Natural killer cell (primary cell): Measurements from ENCODE around the gene RFX2. TPM values are rescaled to one million over a fixed set of nuclear protein-coding genes. Genes with fewer than 3 reads are reported as not detected.
A peak's percentile ranks its signal among the peaks of the same experiment; 100 is the strongest.

Experiments
- ATAC-seq, 3 donors: fragments of 150-1000 bp in 2 of 3; fragments of 200-7000 bp in 1 of 3; cut with Tn5 transposase; 1 replicate in 1 of 3; 2 replicates in 2 of 3; pipeline ENCODE4 v1.10.0; 2021; ENCODE audit warnings: mild to moderate bottlenecking in 2 of 3, moderate library complexity in 2 of 3
- DNase-seq, 2 donors: peaks; one replicate each; pipeline versions ENCODE4 v3.0.0 to v3.0.0-alpha.2; 2013 to 2021; ENCODE audit warnings: mixed read lengths in 1 of 2
- H3K27ac ChIP-seq: one replicate; pipeline ENCODE4 v1.5.1; 2013; ENCODE audit warnings: mild to moderate bottlenecking, low read length
- H3K27me3 ChIP-seq: one replicate; pipeline ENCODE4 v1.6.1; 2013; ENCODE audit warnings: low read length; ENCODE audit not compliant: control insufficient read depth, insufficient read depth
- H3K36me3 ChIP-seq: one replicate; pipeline ENCODE4 v1.6.1; 2013; ENCODE audit warnings: low read length; ENCODE audit not compliant: control insufficient read depth, insufficient read depth
- H3K4me1 ChIP-seq: one replicate; pipeline ENCODE4 v1.6.1; 2013; ENCODE audit warnings: low read length; ENCODE audit not compliant: control insufficient read depth, insufficient read depth
- H3K4me3 ChIP-seq: one replicate; pipeline ENCODE4 v1.5.1; 2013; ENCODE audit warnings: low read length
- H3K9me3 ChIP-seq: one replicate; pipeline ENCODE4 v1.6.1; 2013; ENCODE audit warnings: low read length; ENCODE audit not compliant: control insufficient read depth, insufficient read depth
- H3K27ac Mint-ChIP-seq, 2 donors: one replicate each; pipeline ENCODE4 v1.8.0; 2022; ENCODE audit warnings: mild to moderate bottlenecking in 2 of 2, mixed read lengths in 2 of 2, moderate library complexity in 1 of 2
- H3K27me3 Mint-ChIP-seq, 2 donors: one replicate each; pipeline ENCODE4 v1.8.0; 2022; ENCODE audit warnings: low read depth in 2 of 2, mixed read lengths in 2 of 2
- H3K36me3 Mint-ChIP-seq: one replicate; pipeline ENCODE4 v1.8.0; 2022; ENCODE audit warnings: mixed read lengths
- H3K4me1 Mint-ChIP-seq, 2 donors: one replicate each; pipeline ENCODE4 v1.8.0; 2022; ENCODE audit warnings: mixed read lengths in 2 of 2
- H3K4me3 Mint-ChIP-seq: one replicate; pipeline ENCODE4 v1.8.0; 2022; ENCODE audit warnings: mild to moderate bottlenecking, moderate library complexity, mixed read lengths
- H3K9me3 Mint-ChIP-seq, 2 donors: one replicate each; pipeline ENCODE4 v1.8.0; 2022; ENCODE audit warnings: mixed read lengths in 2 of 2
- WGBS: methylation state at CpG from one replicate; pipeline ENCODE4 v1.1.7; 2013; ENCODE audit warnings: missing lambda C conversion rate; ENCODE audit not compliant: insufficient coverage; 5-methylcytosine and 5-hydroxymethylcytosine counted together
- intact Hi-C: fragments of 100-400 bp; cut with micrococcal nuclease; formaldehyde crosslinking; loops from one replicate; pipeline ENCODE4 v1.14.2; 2022
- total RNA-seq, 4 donors: library from RNA; stranded (reverse); fragments of 120-200 nt in 1 of 4; gene quantifications; one replicate each; pipeline versions ENCODE4 v1.2.3 to v1.2.4, GENCODE V29; 2013 to 2022
- TF ChIP-seq, protein P1 (sequence below): fragments of 200-600 bp; IDR thresholded peaks from one replicate; pipeline ENCODE4 v1.8.0; 2022; ENCODE audit warnings: antibody characterized with exemption

Gene RFX2
- total RNA-seq, 3 donors from 2014 or later (not counting 1 experiment from before 2014, with no cell fraction given), result 2.4 to 4.6 (median 4.1) TPM

DNA sequence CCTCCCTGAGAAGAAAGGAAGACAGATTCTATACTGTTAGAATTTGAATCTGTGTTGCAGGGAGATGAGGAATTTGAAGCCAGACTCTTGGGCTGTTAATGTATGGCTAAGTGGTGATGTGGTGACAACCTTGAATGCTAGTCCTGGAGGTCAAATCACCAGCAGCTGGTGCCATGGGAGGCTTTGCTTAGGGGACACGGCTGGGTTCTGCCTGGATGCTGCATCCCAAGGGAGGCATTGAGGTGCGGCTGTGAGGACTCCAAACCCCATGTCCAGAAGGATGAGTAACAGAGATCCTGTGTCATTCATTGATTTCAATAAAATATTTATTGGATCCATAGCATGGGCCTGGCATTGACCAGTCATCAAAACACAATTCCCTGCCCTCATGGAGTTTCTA lies 42.3 kb downstream of the RFX2 start:
- H3K27me3 Mint-ChIP-seq, result peaks cover 8 to 19% of the 10 kb centered on the region in 2 donors
- H3K27ac Mint-ChIP-seq, result peak overlapping the region in 1 of 2 donors; percentile 82
- Histone ChIP-seq H3K27me3 (no peaks in the 10 kb centered on the region), H3K9me3 (no peaks in the 10 kb centered on the region), H3K36me3 (no peaks in the 10 kb centered on the region), H3K27ac (no peak overlapping the region), H3K4me3 (no peak overlapping the region), H3K4me1 (peaks cover 16% of the 10 kb centered on the region)
- TF ChIP-seq, protein P1, sequence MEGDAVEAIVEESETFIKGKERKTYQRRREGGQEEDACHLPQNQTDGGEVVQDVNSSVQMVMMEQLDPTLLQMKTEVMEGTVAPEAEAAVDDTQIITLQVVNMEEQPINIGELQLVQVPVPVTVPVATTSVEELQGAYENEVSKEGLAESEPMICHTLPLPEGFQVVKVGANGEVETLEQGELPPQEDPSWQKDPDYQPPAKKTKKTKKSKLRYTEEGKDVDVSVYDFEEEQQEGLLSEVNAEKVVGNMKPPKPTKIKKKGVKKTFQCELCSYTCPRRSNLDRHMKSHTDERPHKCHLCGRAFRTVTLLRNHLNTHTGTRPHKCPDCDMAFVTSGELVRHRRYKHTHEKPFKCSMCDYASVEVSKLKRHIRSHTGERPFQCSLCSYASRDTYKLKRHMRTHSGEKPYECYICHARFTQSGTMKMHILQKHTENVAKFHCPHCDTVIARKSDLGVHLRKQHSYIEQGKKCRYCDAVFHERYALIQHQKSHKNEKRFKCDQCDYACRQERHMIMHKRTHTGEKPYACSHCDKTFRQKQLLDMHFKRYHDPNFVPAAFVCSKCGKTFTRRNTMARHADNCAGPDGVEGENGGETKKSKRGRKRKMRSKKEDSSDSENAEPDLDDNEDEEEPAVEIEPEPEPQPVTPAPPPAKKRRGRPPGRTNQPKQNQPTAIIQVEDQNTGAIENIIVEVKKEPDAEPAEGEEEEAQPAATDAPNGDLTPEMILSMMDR, result no peak
- H3K4me3 Mint-ChIP-seq, result no peak overlapping the region
- ATAC-seq, result no peak
- WGBS, result 96% methylated on average over 2 of the region's 2 CpGs
- peaks cover 28 to 39% of the 10 kb centered on the region in 2 donors for H3K4me1 Mint-ChIP-seq
- peaks cover 0 to 2% of the 10 kb centered on the region in 2 donors for H3K9me3 Mint-ChIP-seq
- DNase-seq, result peak in 1 of 2 donors; percentile 12
- peaks cover 6% of the 10 kb centered on the region for H3K36me3 Mint-ChIP-seq
- intact Hi-C loops, result loop anchor here (5.0 kb wide), 1 partner anchor 44 kb away; the partner anchor contains the start of gene RFX2

DNA sequence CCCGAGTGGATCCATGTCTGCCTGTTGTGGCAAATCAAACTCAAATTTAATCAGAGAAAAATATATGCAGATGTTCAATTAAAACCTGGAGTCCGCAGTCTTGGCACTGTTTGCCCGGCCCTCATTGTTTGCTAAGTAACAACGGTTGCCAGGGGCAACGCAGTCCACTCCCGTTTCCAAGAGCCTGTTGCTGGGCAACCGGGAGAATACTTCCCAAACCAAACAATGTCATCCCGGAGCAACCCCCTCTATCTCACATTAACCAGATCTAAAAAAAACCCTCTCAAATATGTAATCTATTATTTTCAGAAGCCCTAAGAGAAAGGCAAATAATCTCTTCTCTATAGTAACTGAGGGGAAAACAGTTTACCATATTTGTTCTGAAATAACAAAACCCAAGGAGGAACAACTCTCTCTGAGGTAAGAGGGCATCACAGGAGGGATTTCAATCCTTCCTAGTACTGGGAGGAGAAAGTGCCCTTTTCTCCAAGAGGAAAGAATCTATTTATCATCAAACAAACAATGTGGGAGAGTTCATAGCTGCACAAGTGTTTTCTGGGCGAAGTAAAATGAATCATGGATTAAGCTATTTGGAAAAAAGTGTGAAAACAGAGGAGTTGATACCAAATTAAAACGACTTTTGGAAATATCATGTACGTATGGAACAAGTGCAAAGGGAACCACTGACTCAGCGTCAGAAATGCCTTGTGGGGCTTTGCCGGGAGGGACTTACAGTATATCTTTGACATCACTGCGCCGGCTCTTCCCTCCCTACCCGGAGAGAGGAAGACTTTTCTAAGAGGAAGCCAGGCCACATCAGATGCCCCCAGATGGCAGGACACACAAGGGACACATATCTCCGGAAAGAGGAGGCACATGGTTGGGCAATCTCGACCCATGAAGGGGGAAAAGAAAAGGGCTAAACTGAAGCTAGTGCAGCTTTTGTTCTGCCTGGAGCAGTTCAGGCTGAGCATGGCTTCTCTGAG lies 43.3 kb downstream of the RFX2 start:
- Mint-ChIP-seq H3K27me3 (peaks cover 15 to 29% of the 10 kb centered on the region in 2 donors), H3K27ac (peak overlapping the region; percentile 76 to 82), H3K9me3 (peaks cover 0 to 2% of the 10 kb centered on the region in 2 donors), H3K36me3 (peaks cover 6% of the 10 kb centered on the region), H3K4me1 (peaks cover 36 to 46% of the 10 kb centered on the region in 2 donors), H3K4me3 (peak overlapping the region; percentile 2)
- Histone ChIP-seq H3K27ac (peak overlapping the region; percentile 73), H3K27me3 (no peaks in the 10 kb centered on the region), H3K9me3 (no peaks in the 10 kb centered on the region), H3K4me1 (peaks cover 26% of the 10 kb centered on the region), H3K4me3 (no peak overlapping the region), H3K36me3 (no peaks in the 10 kb centered on the region)
- DNase-seq (peak; percentile 14 to 69), ATAC-seq (no peak)
- TF ChIP-seq, protein P1, result no peak
- WGBS, result 58% methylated on average over 18 of the region's 18 CpGs
- intact Hi-C loops, result loop anchor here (5.0 kb wide), 1 partner anchor 45 kb away; the partner anchor contains the start of gene RFX2

DNA sequence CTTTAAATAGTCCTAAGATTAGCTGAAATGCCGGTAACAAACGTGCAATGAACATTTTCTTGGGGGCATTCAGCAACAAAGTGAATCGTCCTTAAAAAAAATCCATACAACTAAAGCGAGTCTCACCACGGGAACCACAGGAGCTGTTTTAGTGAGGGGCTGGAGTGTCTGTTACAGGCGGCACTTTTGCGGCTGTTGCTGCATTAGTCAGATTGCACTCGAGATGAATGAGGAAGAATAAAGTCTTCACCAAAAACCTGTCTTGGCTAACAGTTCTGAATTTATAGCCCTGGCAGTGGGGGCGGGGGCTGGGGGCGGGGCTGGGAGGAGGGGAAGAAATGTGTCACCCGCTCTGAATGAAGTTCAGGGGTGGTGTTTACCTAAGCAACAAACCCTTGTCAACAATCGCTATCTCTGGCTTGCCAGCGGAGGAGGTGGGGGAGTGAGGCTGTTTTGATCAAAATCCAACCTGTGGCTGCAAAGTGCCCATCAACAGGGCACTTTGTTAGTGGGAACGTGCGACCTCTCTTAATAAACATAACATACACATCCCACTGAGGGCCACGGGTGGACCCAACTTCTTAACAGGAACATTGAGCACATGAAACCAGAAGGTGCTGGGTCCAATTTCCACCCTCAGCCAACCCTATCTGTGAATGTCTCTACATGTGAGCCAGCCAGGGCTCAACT lies 44.5 kb downstream of the RFX2 start:
- peak overlapping the region; percentile 50 for H3K4me3 Mint-ChIP-seq
- Histone ChIP-seq H3K9me3 (no peaks in the 10 kb centered on the region), H3K4me3 (no peak overlapping the region), H3K36me3 (no peaks in the 10 kb centered on the region), H3K27ac (peak overlapping the region; percentile 73), H3K4me1 (peaks cover 36% of the 10 kb centered on the region), H3K27me3 (no peaks in the 10 kb centered on the region)
- H3K36me3 Mint-ChIP-seq, result peaks cover 6% of the 10 kb centered on the region
- peak; percentile 56 to 73 (median 61) for ATAC-seq
- peaks cover 20 to 39% of the 10 kb centered on the region in 2 donors for H3K27me3 Mint-ChIP-seq
- H3K27ac Mint-ChIP-seq, result peak overlapping the region; percentile 76 to 82
- peak; percentile 56 to 72 for DNase-seq
- H3K9me3 Mint-ChIP-seq, result peaks cover 0 to 2% of the 10 kb centered on the region in 2 donors
- TF ChIP-seq, protein P1, result no peak
- intact Hi-C loops, result loop anchor here (5.0 kb wide), 1 partner anchor 46 kb away; the partner anchor contains the start of gene RFX2
- 7% methylated on average over 10 of the region's 16 CpGs for WGBS
- H3K4me1 Mint-ChIP-seq, result peaks cover 38 to 47% of the 10 kb centered on the region in 2 donors
